HL-60/S4 treated with phorbol 12-myristate 13-acetate at 8.2 ng/mL for 4 days and 3 days (cell line): ENCODE results near the gene SYT15B.
"Not testable (repeated sequence)": the region's sequence is repeated elsewhere in the genome, so short reads cannot be mapped to it uniquely, and the experiment has no call there.

Source experiments
- in situ Hi-C: fragments of 300-500 bp; cut with MboI; formaldehyde crosslinking; loops from 2 replicates; pipeline ENCODE4 v1.15.0; 2022; ENCODE audit warnings: low sequenced_read_pairs

The SYT15B gene

GRCh38 chr10:47725740-47726139 lies 37.7 kb downstream of the SYT15B start:
- in situ Hi-C loops, result not testable (repeated sequence)

GRCh38 chr10:47725047-47725446 lies 38.3 kb downstream of the SYT15B start:
- in situ Hi-C loops, result not testable (repeated sequence)

GRCh38 chr10:47724119-47724518 lies 39.3 kb downstream of the SYT15B start:
- in situ Hi-C loops, result not testable (repeated sequence)

GRCh38 chr10:47723362-47723761 lies 40.0 kb downstream of the SYT15B start:
- in situ Hi-C loops, result not testable (repeated sequence)

GRCh38 chr10:47717011-47717769 lies 46.2 kb downstream of the SYT15B start:
- in situ Hi-C loops, result not testable (repeated sequence)
